H1 (cell line): ENCODE measurements around the gene SLC6A6. TPM values are rescaled to one million over a fixed set of nuclear protein-coding genes. Genes with fewer than 3 reads are reported as not detected.

Experiments
- CTCF ChIA-PET: fragments of 300-600 bp; sonication (Branson Sonifier 250); formaldehyde crosslinking; loops from one replicate; lab custom pipeline; 2021; ENCODE audit not compliant: partially characterized antibody; lab: Charles Lee
- POLR2A ChIA-PET: fragments of 300-600 bp; sonication (Branson Sonifier 250); formaldehyde crosslinking; loops from one replicate; lab custom pipeline; 2021; ENCODE audit warnings: inconsistent platforms; ENCODE audit not compliant: partially characterized antibody; lab: Charles Lee
- DNase-seq, 2 experiments: peaks; one replicate each; pipeline versions ENCODE4 v3.0.0 to v3.0.0-alpha.2; 2010 to 2022; ENCODE audit warnings: low spot score in 2 of 2, low read depth in 1 of 2, mixed read lengths in 1 of 2
- FAIRE-seq: peaks from 2 replicates; lab custom pipeline; 2011; peaks lifted over from hg19 to GRCh38; lab: Jason Lieb, UNC
- H2AFZ ChIP-seq: 2 replicates; pipeline ENCODE4 v1.8.1; 2012; ENCODE audit warnings: low read length, inconsistent platforms
- H2AK5ac ChIP-seq: 2 replicates; pipeline ENCODE4 v1.6.1; 2013; ENCODE audit warnings: low read depth, low read length
- H2BK120ac ChIP-seq: replicated peaks from 2 replicates; pipeline ENCODE3; 2013; ENCODE audit warnings: low read depth, low read length, inconsistent platforms
- H2BK12ac ChIP-seq: 2 replicates; pipeline ENCODE4 v1.6.1; 2013; ENCODE audit warnings: low read depth, low read length
- H2BK15ac ChIP-seq: 2 replicates; pipeline ENCODE4 v1.6.1; 2013; ENCODE audit warnings: low read length
- H2BK20ac ChIP-seq: 2 replicates; pipeline ENCODE4 v1.6.1; 2013; ENCODE audit warnings: low read length
- H2BK5ac ChIP-seq: 2 replicates; pipeline ENCODE4 v1.6.1; 2013; ENCODE audit warnings: low read depth, low read length
- H3K14ac ChIP-seq: 2 replicates; pipeline ENCODE4 v1.6.1; 2013; ENCODE audit warnings: inconsistent platforms; ENCODE audit not compliant: insufficient read length
- H3K18ac ChIP-seq: 2 replicates; pipeline ENCODE4 v1.6.1; 2013; ENCODE audit warnings: low read length; ENCODE audit errors: extremely low read depth
- H3K23ac ChIP-seq: 2 replicates; pipeline ENCODE4 v1.6.1; 2013; ENCODE audit warnings: inconsistent platforms; ENCODE audit not compliant: insufficient read length
- H3K23me2 ChIP-seq: 2 replicates; pipeline ENCODE4 v1.6.1; 2013; ENCODE audit warnings: low read depth, low read length
- H3K27ac ChIP-seq: 2 replicates; pipeline ENCODE4 v1.6.1; 2011; ENCODE audit warnings: low read depth, low read length, inconsistent platforms
- H3K27me3 ChIP-seq, 4 experiments: replicated peaks in 1 of 4; 1 replicate in 1 of 4; 2 replicates in 3 of 4; pipeline versions ENCODE4 v1.6.1 to v1.8.1; 2011 to 2013; ENCODE audit warnings: low read length in 3 of 4, mild to moderate bottlenecking in 3 of 4, inconsistent platforms in 2 of 4, mixed read lengths in 2 of 4, moderate library complexity in 1 of 4; ENCODE audit not compliant: control insufficient read depth in 3 of 4, insufficient read depth in 3 of 4; ENCODE audit errors: extremely low read depth in 1 of 4
- H3K36me3 ChIP-seq, 4 experiments: 2 replicates each; pipeline versions ENCODE4 v1.6.1 to v1.8.1; 2011 to 2013; ENCODE audit warnings: mild to moderate bottlenecking in 4 of 4, low read length in 3 of 4, moderate library complexity in 2 of 4, control low read depth in 1 of 4, inconsistent platforms in 1 of 4; ENCODE audit not compliant: insufficient read depth in 4 of 4, control insufficient read depth in 2 of 4
- H3K4ac ChIP-seq: replicated peaks from 2 replicates; pipeline ENCODE3; 2013; ENCODE audit warnings: low read length, low read depth, mixed read lengths, inconsistent platforms; ENCODE audit not compliant: insufficient read length
- H3K4me1 ChIP-seq, 4 experiments: replicated peaks in 1 of 4; 1 replicate in 1 of 4; 2 replicates in 3 of 4; pipeline versions ENCODE4 v1.6.1 to v1.8.1; 2011 to 2013; ENCODE audit warnings: low read length in 3 of 4, inconsistent platforms in 2 of 4, mixed read lengths in 1 of 4; ENCODE audit not compliant: insufficient read depth in 4 of 4, control insufficient read depth in 3 of 4
- H3K4me2 ChIP-seq, 2 experiments: 2 replicates each; pipeline versions ENCODE4 v1.6.1 to v1.8.1; 2011 to 2013; ENCODE audit warnings: low read depth in 2 of 2, low read length in 2 of 2, control low read depth in 1 of 2, inconsistent platforms in 1 of 2, mild to moderate bottlenecking in 1 of 2; ENCODE audit not compliant: insufficient read depth in 1 of 2
- H3K4me3 ChIP-seq, 4 experiments: fragments of 200-600, 300-600 bp in 1 of 4; sonication (generic), shearing (Covaris generic), sonication (Bioruptor Twin) in 1 of 4; 2 replicates each; pipeline versions ENCODE4 v1.5.1 to v1.8.1; 2011 to 2016; ENCODE audit warnings: low read length in 4 of 4, low read depth in 3 of 4, control low read depth in 2 of 4, inconsistent platforms in 2 of 4, mild to moderate bottlenecking in 2 of 4, mixed read lengths in 1 of 4, moderate library complexity in 1 of 4; ENCODE audit not compliant: insufficient read depth in 2 of 4; ENCODE audit errors: extremely low read depth in 1 of 4
- H3K56ac ChIP-seq: replicated peaks from 2 replicates; pipeline ENCODE3; 2013; ENCODE audit warnings: low read depth, mild to moderate bottlenecking, mixed read lengths, low read length, inconsistent platforms; ENCODE audit not compliant: insufficient read length
- H3K79me1 ChIP-seq: 2 replicates; pipeline ENCODE4 v1.6.1; 2013; ENCODE audit warnings: low read depth, low read length, control low read depth
- H3K79me2 ChIP-seq, 2 experiments: 2 replicates each; pipeline versions ENCODE4 v1.6.1 to v1.8.1; 2012 to 2013; ENCODE audit warnings: low read length in 2 of 2, mild to moderate bottlenecking in 2 of 2, inconsistent platforms in 1 of 2; ENCODE audit not compliant: insufficient read depth in 2 of 2, control insufficient read depth in 1 of 2
- H3K9ac ChIP-seq, 4 experiments: replicated peaks in 1 of 4; 1 replicate in 1 of 4; 2 replicates in 3 of 4; pipeline versions ENCODE4 v1.6.1 to v1.8.1; 2011 to 2013; ENCODE audit warnings: low read depth in 3 of 4, low read length in 3 of 4, control low read depth in 2 of 4, mild to moderate bottlenecking in 2 of 4, moderate library complexity in 2 of 4, inconsistent platforms in 1 of 4; ENCODE audit errors: extremely low read depth in 1 of 4
- H3K9me3 ChIP-seq, 2 experiments: 2 replicates each; pipeline versions ENCODE4 v1.6.1 to v1.8.1; 2012 to 2013; ENCODE audit warnings: mild to moderate bottlenecking in 2 of 2, moderate library complexity in 2 of 2, control low read depth in 1 of 2, inconsistent platforms in 1 of 2, low read depth in 1 of 2, low read length in 1 of 2, mixed read lengths in 1 of 2; ENCODE audit not compliant: insufficient read depth in 2 of 2
- H4K20me1 ChIP-seq, 2 experiments: replicated peaks in 1 of 2; 2 replicates each; pipeline versions ENCODE3 to v1.8.1; 2011 to 2013; ENCODE audit warnings: inconsistent platforms in 2 of 2, low read length in 2 of 2, mild to moderate bottlenecking in 1 of 2; ENCODE audit not compliant: insufficient read depth in 2 of 2, control insufficient read depth in 1 of 2
- H4K5ac ChIP-seq: 2 replicates; pipeline ENCODE4 v1.6.1; 2013; ENCODE audit warnings: low read length, low read depth, mixed read lengths, inconsistent platforms; ENCODE audit not compliant: insufficient read length
- H4K8ac ChIP-seq: 2 replicates; pipeline ENCODE4 v1.8.0; 2013; ENCODE audit warnings: mild to moderate bottlenecking, moderate library complexity, low read length, inconsistent platforms; ENCODE audit not compliant: insufficient read depth; ENCODE audit errors: extremely low read depth
- H4K91ac ChIP-seq: replicated peaks from 2 replicates; pipeline ENCODE3; 2013; ENCODE audit warnings: low read length, mixed read lengths, inconsistent platforms; ENCODE audit not compliant: insufficient read length
- CEBPB ChIP-seq: IDR thresholded peaks from 2 replicates; pipeline ENCODE4 v1.6.1; 2012; ENCODE audit warnings: low read depth, low read length
- KDM1A ChIP-seq: fragments of 200-600, 300-600 bp; sonication (generic); IDR thresholded peaks from 2 replicates; pipeline ENCODE4 v1.7.1; 2016; ENCODE audit warnings: mild to moderate bottlenecking, low read length, borderline replicate concordance
- TBP ChIP-seq: IDR thresholded peaks from 2 replicates; pipeline ENCODE4 v1.6.1; 2011; ENCODE audit warnings: low read depth, low read length, improper control_type of control experiment
- WGBS, 2 experiments: shearing (Covaris generic) in 1 of 2; methylation state at CpG; one replicate each; pipeline versions ENCODE4 v1.1.6 to v1.1.7; 2013 to 2015; ENCODE audit warnings: low lambda C conversion rate in 2 of 2, mixed read lengths in 2 of 2, inconsistent platforms in 1 of 2, low coverage in 1 of 2, missing lambda C conversion rate in 1 of 2; ENCODE audit not compliant: insufficient replicate concordance in 2 of 2, insufficient coverage in 1 of 2, insufficient read length in 1 of 2; ENCODE audit errors: extremely low coverage in 1 of 2, missing lambda C conversion rate in 1 of 2; 5-methylcytosine and 5-hydroxymethylcytosine counted together
- polyA plus RNA-seq, 7 experiments: library from polyadenylated mRNA; depleted of rRNA in 3 of 7; stranded (reverse) in 5 of 7; unstranded in 2 of 7; fragments of >200 nt in 5 of 7; fragments of 200-250 nt in 2 of 7; gene quantifications; 1 replicate in 5 of 7; 2 replicates in 1 of 7; 4 replicates in 1 of 7; pipeline versions ENCODE4 v1.2.1 to v1.2.3, GENCODE V29; 2011 to 2013; ENCODE audit warnings: missing spikeins in 2 of 7, mixed read lengths in 2 of 7
- total RNA-seq: library from RNA; stranded (reverse); fragmentation: NEBNext Ultra II Directional; extraction: Animal tissue kit (Norgen Biotek cat#: 25700); gene quantifications from 2 replicates; pipeline ENCODE4 v1.2.1, GENCODE V29; 2021

The SLC6A6 gene
- total and polyA plus RNA-seq, 2 of the 8 experiments (the other 6 are each of a cell fraction or from before 2014, with no cell fraction given): 66.2 to 144 TPM

- Histone ChIP-seq H3K56ac (no peak overlapping the region), H2BK12ac (peak overlapping the region; percentile 75; the same call in 1 of the 2 replicates), H3K18ac (no peak overlapping the region), H2BK20ac (no peak overlapping the region), H2AK5ac (peak overlapping the region; percentile 26; the same call in 1 of the 2 replicates), H3K23ac (no peak overlapping the region), H2BK15ac (peak overlapping the region; percentile 76; the same call in 1 of the 2 replicates), H2BK5ac (peak overlapping the region; percentile 30; the same call in 1 of the 2 replicates), H3K9ac (no peak overlapping the region), H4K5ac (no peak overlapping the region), H3K14ac (no peak overlapping the region), H3K79me2 (no peaks in the 10 kb centered on the region), H3K9me3 (no peaks in the 10 kb centered on the region), H2BK120ac (no peak overlapping the region), H4K8ac (no peak overlapping the region), H3K27me3 (no peaks in the 10 kb centered on the region), H4K20me1 (no peaks in the 10 kb centered on the region), H3K36me3 (no peaks in the 10 kb centered on the region), H3K4me1 (peaks cover 2 to 9% (median 7%) of the 10 kb centered on the region in 4 experiments), H2AFZ (no peak overlapping the region), H3K4ac (no peak overlapping the region), H3K23me2 (no peaks in the 10 kb centered on the region; the same call in 1 of the 2 replicates), H3K4me3 (no peak overlapping the region), H3K4me2 (no peak overlapping the region; a peak in 1 of 4 replicates), H3K79me1 (no peaks in the 10 kb centered on the region), H4K91ac (no peak overlapping the region), H3K27ac (no peak overlapping the region)
- WGBS, 2 experiments: 72% methylated on average over 17 of the region's 17 CpGs; no CpG with 5 or more reads in 1 of the 2 experiments
- POLR2A ChIA-PET: interaction anchor here (1.0 to 1.7 kb wide), 6 partner anchors 10 to 22 kb away, joined by 3 to 4 read pairs (median 3); no protein-coding TSS in a partner anchor
- TF ChIP-seq CEBPB (peak; percentile 92), TBP (no peak), KDM1A (peak; percentile 58; the same call in 1 of the 2 replicates)
- CTCF ChIA-PET: interaction anchor here (0.7 to 6.4 kb wide), 14 partner anchors 9 to 322 kb away, joined by 3 to 69 read pairs (median 4); no protein-coding TSS in a partner anchor
- FAIRE-seq (no peak), DNase-seq (no peak)
These were observed 123.6 kb downstream of the SLC6A6 start for GRCh38 chr3:14525685-14526631.
